Jurkat, Clone E6-1 (cell line): ENCODE data around the gene STK10.
A peak's percentile ranks its signal among the peaks of the same experiment; 100 is the strongest.

Source experiments
- DNase-seq: peaks from one replicate; pipeline ENCODE4 v3.0.0-alpha.2; 2011; ENCODE audit warnings: low read depth, low spot score
- H3K4me3 ChIP-seq: 2 replicates; pipeline ENCODE4 v1.5.1; 2011; ENCODE audit warnings: mild to moderate bottlenecking, low read length, control low read depth, moderate library complexity

STK10 gene

DNA sequence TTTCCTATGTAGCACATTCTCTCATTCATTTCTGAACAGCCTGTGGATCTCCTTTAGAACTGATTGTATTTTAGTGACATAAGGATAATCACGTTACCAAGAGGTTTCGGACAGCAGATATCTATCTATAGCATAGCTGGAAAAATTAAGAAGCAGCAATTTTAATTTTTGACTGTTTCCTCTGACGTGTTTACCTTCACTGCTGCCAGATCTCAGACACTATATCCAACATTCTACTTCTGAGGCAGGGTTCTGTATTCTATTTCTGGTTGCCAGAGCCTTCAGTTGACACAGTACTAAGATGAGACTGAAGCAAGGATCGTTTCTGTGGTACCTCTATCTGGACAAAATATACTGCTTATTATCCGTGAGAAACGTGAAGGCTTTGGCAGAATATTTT, 5.8 kb upstream of the STK10 start, which contains the start of gene EFCAB9:
EFCAB9 (plus strand) TSS at position 301 of the 400 bp plus-strand sequence; CDS start at position 302, 1 bp downstream.
- DNase-seq, result no peak
- no peak within 1 kb of the TSS for H3K4me3 ChIP-seq

DNA sequence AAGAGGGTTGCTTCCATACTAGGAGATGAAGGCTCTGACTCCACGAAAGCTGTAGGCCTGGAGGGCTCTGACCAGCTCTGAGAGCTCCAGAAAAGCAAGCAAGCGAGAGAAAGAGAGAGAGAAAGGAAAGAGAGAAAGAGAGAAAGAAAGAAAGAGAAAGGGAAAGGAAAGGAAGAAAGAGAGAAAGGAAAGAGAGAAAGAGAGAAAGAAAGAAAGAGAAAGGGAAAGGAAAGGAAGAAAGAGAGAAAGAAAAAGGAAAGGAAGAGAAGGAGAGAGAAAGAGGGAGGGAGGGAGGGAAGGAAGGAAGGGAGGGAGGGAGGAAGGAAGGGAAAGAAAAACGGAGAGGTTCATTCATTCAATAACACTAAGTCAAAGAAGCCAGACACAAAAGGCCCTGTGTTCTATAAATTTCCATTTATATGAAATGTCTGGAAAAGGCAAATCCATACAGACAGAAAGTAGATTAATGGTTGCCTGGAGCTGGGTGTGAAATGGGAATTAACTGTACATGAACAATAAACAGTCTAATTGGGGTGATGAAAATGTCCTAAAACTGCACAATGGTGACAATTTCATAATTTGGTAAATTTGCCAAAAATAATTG, 1.8 kb upstream of the STK10 start:
- no peak overlapping the region for H3K4me3 ChIP-seq
- no peak for DNase-seq

DNA sequence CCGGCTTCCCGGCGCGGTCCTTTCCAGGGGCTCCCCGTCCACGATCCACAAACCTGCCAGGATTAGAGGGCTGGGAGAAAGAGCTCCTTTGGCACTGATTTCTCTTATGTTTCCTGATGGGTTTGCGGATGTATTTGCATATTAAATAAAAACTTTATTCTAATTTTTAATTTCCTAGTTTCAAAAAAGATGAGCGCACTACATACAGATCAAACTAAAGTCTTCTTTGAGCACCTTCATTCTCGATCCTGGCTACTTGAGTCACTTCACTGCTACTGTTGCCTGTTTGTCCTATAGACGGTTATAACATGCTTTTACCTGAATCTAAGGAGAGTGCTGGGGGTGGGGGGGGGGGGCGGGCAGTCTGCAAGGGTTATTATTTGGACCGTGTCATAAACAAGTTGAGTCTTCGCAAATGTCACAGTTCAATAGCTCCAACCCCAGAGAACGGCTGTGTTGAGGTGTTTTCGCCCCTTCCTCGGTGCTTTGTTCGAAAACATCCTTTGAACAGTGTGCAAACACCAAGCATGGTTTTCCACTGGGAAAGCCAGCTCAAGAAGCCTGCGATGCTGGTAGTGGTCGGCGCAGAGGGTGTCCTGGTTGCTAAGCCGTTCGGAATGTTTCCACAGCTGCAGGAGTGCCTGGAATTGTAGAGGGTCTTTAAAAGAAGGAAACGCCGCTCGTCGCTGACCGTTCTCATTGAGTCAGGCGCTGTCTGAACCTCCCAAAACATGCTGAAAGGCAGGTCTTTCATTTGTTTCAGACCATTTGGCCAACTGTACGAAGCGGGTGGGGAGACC, 1.1 kb upstream of the STK10 start:
- no peak for DNase-seq
- H3K4me3 ChIP-seq, result peak overlapping the region; percentile 87

DNA sequence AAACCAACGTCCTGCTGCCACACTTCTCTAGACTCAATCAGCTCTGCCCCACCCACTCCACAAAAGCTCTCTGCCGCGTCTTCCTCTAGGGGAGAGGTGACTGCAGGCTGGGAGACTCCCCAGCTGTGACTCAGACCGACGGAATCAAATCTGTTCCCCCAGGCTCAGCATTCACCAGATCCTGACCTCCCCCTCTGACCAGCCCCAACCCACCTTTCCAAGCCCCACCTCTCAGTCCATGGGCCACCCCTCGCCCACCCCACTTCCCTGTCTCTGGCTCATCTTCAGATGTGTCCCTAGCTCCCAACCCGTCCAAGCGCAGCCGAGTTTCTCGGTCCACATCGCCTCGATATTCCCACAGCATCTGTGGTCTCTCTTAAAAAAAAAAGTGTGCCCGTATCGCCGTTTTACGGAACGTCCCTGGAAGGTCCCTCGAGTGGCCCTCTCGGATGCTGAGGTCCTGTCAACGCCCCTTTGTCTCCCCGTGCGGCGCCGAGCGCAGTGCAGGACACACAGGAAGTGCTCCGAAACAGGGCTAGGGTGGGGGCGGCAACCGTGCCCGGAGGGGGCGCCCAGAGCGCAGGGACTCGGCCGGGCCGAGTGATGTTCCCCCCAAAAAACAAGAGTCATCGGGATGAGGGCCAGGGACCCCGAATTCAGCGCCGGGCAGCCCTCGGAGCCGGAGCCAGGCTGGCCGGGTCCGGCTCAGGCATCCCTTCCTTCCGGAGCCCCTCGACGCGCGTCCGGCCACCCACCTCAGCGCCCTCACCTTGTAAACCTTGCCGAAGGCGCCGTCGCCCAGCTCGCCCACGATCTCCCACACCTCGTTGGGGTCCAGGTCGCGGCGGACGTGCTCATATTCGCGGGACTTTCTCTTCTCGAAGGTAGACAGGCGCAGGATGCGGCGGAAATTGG, 649 bp downstream of the STK10 start:
- peak overlapping the region; percentile 87 for H3K4me3 ChIP-seq
- DNase-seq, result no peak

DNA sequence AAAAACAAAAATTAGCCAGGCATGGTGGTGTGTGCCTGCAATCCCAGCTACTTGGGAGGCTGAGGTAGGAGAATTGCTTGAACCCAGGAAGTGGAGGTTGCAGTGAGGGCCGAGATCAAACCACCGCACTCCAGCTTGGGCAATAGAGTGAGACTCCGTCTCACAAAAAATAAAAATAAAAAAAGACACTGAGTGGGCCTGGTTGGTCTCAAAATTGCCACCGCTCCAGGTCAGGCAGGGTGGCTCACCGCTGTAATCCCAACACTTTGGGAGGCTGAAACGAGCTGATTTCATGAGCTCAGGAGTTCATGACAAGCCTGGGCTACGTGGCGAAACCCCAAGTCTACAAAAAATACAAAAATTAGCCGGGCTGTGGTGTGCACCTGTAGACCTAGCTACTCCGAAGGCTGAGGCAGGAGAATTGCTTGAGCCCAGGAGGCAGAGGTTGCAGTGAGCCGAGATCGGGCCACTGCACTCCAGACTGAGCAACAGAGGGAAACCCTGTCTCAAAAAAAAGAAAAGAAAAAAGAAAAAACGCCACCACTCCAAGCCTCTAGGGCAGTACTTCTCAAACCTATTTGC, 1.8 kb downstream of the STK10 start:
- peak overlapping the region; percentile 87; the same call in 1 of the 2 replicates for H3K4me3 ChIP-seq
- no peak for DNase-seq

DNA sequence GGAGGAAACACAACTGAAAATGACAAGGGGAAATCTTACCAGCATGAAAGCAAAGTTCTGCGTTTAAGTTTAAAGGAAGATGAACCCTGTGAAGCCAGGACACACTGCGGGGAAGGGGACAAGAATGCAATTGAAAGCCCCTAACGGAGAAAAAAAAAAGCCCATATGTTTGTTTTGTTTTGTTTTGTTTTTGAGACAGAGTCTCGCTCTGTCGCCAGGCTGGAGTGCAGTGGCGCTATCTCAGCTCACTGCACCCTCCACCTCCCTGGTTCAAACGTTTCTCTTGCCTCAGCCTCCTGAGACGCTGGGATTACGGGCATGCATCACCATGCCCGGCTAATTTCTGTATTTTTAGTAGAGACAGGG, 2.9 kb downstream of the STK10 start:
- no peak overlapping the region for H3K4me3 ChIP-seq
- DNase-seq, result no peak

DNA sequence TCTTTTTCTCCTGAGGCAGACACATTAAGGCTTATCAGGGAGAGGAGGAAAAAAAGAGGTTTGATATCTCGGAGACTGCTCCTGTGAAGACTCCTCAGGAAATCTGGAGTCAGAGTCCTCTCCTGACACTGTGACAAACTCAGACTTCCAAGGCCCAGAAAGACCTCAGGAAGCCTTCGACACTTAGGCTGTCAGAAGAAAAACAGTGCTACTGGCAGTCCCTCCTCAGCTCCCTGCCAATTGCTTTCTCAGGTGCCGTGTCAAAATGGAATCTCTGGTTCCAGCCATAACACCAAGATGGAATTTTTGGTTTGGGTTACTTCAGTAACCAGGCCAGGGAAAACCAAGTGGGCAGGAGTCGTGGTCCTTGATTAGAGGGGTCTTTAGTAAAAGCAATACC, 4.1 kb downstream of the STK10 start:
- no peak overlapping the region for H3K4me3 ChIP-seq
- no peak for DNase-seq

DNA sequence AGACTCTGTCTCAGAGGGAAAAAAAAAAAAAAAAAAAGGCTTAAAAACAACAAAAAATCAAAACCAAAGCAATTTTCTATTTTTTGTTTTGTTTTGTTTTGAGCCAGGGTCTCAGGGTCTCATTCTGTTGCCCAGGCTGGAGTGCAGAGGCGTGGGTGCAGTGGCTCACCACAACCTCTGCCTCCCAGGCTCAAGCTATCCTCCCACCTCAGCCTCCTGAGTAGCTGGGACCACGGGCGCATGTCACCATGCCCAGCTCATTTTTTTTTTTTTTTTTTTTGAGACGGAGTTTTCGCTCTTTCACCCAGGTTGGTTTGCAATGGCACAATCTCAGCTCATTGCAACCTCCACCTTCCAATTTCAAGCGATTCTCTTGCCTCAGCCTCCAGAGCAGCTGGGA, 5.7 kb downstream of the STK10 start:
- H3K4me3 ChIP-seq, result no peak overlapping the region

DNA sequence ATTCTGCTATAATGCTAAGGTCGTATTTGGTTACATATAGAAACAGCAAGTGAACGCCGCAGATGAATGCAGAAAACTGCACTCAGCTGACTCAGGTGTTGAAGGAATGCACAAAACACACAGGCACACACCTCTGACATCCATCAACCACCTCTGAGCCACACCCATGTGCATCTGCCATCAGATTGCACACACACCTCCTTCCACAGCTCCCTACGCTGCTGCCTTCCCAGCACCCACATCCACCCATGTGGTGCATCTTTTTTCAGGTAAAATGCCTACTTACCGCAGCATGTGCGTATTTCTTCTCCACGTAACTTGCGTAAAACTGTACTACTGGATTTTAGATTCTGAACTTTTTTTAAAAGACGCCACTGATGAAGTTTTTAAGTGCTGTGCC, 7.1 kb downstream of the STK10 start:
- H3K4me3 ChIP-seq, result no peak overlapping the region
- DNase-seq, result no peak

More for the DNA sequence above, 5.7 kb downstream of the STK10 start:
- no peak for DNase-seq

DNA sequence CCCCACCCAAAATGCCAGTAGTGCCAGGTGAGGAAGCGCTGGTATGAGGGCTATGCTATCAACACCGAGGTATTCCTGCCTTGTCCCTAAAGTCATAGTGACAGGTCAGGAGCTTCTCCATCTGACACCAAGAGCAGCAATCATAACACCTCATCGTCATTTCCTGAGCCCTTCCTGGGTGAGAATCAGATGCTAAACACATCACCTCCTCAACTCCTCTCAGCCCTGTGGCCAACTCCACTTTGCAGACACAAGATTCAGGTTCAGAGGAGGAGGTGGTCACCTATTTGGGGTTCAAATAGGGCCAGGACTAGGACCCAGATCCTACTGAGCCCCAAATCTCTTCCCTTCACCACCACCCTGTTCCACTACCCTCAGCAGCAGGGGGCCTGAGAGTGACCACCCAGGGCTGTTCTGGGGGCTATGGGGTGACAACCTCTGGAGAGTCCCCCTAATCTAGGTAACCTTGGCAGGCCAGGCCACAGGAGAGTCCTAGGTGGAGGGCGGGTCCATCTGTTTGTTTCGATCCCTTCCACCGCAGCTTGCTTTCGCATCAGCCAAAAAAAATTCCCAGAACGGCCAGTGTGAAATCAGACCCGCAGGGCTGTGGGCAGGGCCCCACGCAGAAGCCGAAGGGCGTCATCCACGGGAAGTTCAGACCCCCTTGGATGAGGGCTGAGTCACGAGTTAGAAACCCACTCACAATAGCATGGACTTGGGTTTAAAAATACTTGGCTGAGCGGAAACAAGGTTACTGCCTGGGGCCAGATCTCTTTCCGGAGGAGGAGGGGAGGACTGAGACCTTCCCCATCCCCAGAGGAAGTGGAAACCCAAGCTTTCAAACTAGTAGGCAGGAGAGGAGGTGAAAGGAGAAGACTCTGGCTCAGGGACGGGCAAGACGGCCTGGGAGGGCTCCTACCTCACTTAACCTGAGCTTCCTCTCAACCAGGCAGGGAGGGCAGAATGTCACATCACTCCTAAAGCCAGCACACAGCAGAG, 8.7 kb downstream of the STK10 start:
- H3K4me3 ChIP-seq, result peak overlapping the region; percentile 51

DNA sequence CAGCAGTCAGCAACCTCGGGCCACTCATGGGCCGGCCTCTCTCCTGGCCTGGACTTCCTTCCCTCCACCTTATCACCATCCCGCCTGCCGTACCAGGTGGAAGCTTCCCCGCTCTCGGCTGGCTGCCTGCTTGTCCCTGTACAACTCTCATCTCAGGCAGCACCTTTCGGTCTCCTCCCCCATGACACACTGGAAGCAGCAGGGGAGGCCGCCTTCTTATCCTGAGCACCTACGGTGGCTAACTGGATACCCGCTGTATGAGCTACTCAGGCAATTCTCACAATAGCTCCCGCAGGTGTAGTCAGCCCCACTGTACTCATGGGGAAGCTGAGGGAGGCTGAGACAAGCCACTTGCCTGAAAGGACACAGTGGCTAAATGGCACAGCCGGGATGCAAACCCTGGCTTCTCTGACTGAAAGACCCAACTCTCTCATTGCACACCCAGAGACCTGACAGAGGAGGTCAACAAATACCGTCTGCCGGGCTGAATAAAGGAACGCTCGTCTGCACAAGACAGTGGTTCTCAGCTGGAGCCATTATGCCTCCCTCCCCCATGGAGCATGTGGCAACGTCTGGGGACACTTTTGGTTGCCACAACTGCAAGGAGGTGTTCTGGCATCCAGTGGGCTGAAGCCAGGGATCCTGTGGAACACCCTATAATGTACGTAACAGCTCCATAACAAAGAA, 9.6 kb downstream of the STK10 start:
- no peak for DNase-seq
- no peak overlapping the region for H3K4me3 ChIP-seq

More for the DNA sequence above, 8.7 kb downstream of the STK10 start:
- peak; percentile 82 for DNase-seq

DNA sequence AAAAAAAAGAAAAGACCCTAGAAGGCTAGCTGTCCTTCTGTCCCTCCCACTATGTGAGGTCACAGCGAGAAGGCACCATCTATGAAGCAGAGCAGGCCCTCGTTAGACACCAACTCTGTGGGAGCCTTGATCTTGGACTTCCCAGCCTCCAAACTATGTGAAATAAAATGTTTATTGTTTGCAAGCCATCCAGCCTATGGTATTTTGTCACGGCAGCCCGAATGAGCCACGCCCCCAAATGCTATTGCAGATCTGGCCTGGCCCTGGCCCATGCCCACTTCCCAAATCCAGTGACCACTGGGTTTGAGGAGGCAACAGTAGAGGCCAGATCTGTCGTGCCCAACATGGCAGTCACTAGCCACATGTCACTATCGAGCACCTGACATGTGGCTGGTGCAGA, 10.8 kb downstream of the STK10 start:
- no peak overlapping the region for H3K4me3 ChIP-seq

DNA sequence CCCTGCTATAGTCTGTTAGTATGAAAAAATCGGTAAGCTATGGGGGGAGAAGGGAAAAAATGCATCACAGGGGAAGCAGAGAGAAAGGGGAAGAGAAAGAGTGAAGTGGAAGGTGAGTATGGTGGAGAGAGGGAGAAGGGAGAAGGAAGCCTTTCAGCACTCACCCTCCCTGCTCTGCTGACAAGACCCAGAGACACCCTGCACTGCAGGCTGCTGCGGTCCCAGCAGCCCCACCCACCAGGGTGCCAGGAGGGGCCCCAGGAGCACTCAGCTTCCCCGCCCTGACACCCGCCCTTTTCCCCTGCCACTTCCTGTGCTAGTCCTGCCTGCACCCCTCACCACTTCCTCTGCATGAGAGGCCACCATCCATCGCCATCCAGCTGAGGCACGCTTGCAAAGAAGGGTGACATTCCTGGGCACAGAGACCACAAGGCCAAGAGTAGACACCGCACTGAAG, 12.7 kb downstream of the STK10 start:
- DNase-seq, result peak; percentile 97

More for the DNA sequence above, 10.8 kb downstream of the STK10 start:
- DNase-seq, result no peak

DNA sequence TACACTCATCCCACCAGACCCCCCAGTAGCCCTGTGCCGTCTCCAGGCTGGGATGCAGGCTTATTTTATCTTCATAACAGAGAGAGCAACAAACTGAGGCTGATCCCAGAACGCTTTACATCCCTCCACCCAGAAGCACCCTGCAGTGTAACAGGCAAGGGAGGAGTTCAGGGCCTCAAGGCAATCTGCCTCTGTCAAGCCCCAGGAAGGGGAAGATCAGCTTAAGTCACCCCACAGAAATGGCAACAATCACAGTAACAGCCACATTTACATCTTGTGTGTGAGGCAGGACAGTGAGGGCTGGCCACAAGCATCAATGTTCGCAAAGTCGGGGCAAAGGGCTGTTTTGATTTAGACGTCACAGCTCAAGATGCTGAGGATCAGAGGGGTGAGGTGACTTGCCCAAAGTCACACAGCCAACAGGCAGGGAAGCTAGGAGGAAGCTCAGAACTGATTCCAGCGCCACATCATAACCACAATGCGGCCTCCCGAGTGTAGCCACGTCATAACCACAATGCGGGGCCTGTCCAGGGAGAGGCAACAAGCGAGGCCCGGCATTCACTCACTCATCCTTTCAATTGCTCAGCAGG, 14.4 kb downstream of the STK10 start:
- peak overlapping the region; percentile 76 for H3K4me3 ChIP-seq
- DNase-seq, result peak; percentile 60

More for the DNA sequence above, 12.7 kb downstream of the STK10 start:
- peak overlapping the region; percentile 76 for H3K4me3 ChIP-seq

DNA sequence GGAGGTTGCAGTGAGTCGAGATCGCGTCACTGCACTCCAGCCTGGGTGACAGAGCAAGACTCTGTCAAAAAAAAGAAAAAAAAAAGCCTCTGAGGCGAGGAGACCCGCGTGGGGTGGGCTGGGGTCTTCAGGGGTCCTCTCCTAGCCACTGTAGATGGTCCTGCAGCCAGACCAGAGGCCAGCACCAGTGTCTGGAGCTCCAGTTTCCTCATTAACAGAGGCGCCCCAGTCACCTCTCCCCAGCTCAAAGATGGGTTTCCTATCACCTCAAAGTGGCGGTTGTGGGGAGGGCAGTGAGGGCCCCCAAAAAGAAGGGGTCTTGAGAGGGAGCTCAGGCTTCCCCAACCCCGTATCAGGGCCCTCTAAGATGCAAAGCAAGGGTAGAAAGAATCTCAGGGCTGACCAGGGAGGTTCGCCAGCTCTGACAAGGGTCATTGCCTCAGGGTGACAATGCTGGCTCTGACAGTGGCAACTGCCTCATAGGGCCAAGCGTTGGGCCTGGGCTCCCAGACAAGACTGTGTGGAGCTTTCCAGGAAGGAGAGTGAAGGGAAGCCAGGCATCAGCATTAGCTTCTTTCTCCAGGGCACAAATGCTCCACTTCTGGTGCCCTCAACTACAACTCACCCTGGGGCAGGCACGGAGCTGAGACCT, 15.0 kb downstream of the STK10 start:
- no peak for DNase-seq
- no peak overlapping the region for H3K4me3 ChIP-seq

DNA sequence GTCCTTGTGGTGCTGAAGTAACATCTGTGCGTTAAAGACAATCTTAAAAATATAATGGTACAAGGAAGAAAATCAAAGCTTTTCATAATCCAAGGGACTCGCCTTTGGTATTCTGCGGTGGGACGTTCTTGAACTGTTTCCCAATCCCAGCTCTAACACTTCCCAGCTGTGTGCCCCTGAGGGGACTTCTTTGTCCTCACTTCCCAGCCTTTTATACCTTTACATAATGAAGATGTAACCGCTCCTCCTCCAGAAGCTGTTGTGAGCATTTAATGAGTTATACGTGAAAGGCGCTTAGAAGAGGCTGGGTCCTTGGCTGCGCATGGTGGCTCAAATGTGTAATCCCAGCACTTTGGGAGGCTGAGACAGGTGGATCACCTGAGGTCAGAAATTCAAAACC, 16.9 kb downstream of the STK10 start:
- H3K4me3 ChIP-seq, result no peak overlapping the region
- DNase-seq, result no peak

DNA sequence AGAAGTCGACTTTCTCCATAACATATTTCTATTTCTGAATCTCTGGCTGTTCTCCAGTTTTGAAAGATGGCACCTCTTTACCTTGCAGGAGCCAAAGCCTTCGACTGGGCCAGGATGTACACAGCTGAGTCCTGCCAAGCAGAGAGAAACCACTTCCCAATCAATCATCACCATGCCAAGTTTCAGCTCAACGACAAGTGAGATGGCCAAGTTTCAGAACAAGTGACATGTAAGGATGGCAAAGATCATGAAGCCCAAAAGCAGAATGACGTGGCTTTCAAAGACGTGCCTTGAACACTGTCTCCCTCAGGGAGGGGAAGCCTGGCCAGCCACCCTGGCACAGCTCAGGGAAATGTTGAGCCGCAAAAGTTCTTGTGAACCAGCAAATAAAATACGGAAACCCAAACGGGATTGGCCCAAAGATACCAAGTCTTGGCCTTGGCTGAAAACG, 17.7 kb downstream of the STK10 start:
- no peak for DNase-seq
- H3K4me3 ChIP-seq, result no peak overlapping the region
